GM23338 (cell line): ENCODE data around the gene AK2. TPM values are rescaled to one million over a fixed set of nuclear protein-coding genes. Genes with fewer than 3 reads are reported as not detected.

Experiments
- ATAC-seq: fragments of 200-7000 bp; cut with Tn5 transposase; 3 replicates; pipeline ENCODE4 v1.9.1; 2020
- DNase-seq: peaks from one replicate; pipeline ENCODE4 v3.0.0-alpha.2; 2015; ENCODE audit warnings: low spot score
- H2AFZ ChIP-seq: fragments of 200-600 bp; sonication (generic); 2 replicates; pipeline ENCODE4 v1.8.0; 2016; ENCODE audit warnings: antibody characterized with exemption, mild to moderate bottlenecking, moderate library complexity
- H3F3A ChIP-seq: fragments of 200-600 bp; sonication (generic); replicated peaks from 2 replicates; pipeline ENCODE4 v1.8.0; 2017; ENCODE audit warnings: antibody characterized with exemption, mixed run types, low read depth
- H3K27ac ChIP-seq: fragments of 200-600 bp; sonication (generic); 2 replicates; pipeline ENCODE4 v1.6.1; 2016; ENCODE audit warnings: low read depth
- H3K27me3 ChIP-seq: fragments of 200-600 bp; sonication (generic); 2 replicates; pipeline ENCODE4 v1.8.0; 2016; ENCODE audit warnings: mild to moderate bottlenecking, mixed run types, moderate library complexity; ENCODE audit not compliant: insufficient read depth
- H3K36me3 ChIP-seq: fragments of 200-600 bp; sonication (generic); 2 replicates; pipeline ENCODE4 v1.8.0; 2016; ENCODE audit warnings: mild to moderate bottlenecking; ENCODE audit not compliant: insufficient read depth
- H3K4me1 ChIP-seq: fragments of 200-600 bp; sonication (generic); 2 replicates; pipeline ENCODE4 v1.8.0; 2016; ENCODE audit warnings: mild to moderate bottlenecking, moderate library complexity; ENCODE audit not compliant: insufficient read depth
- H3K4me2 ChIP-seq: fragments of 200-600 bp; sonication (generic); 2 replicates; pipeline ENCODE4 v1.7.1; 2017; ENCODE audit warnings: mixed run types
- H3K4me3 ChIP-seq: fragments of 200-600 bp; sonication (generic); 2 replicates; pipeline ENCODE4 v1.6.1; 2016; ENCODE audit warnings: mixed run types
- H3K79me2 ChIP-seq: fragments of 200-600 bp; sonication (generic); replicated peaks from 2 replicates; pipeline ENCODE4 v1.8.0; 2017; ENCODE audit warnings: mild to moderate bottlenecking; ENCODE audit not compliant: insufficient read depth
- H3K9me2 ChIP-seq: fragments of 200-600 bp; sonication (generic); 2 replicates; pipeline ENCODE4 v1.8.0; 2017; ENCODE audit not compliant: insufficient read depth
- H4K20me1 ChIP-seq: fragments of 200-600 bp; sonication (generic); replicated peaks from 2 replicates; pipeline ENCODE4 v1.8.0; 2017; ENCODE audit warnings: mild to moderate bottlenecking; ENCODE audit not compliant: insufficient read depth
- H3K27ac Mint-ChIP-seq: 2 replicates; pipeline ENCODE4 v1.8.0; 2020; ENCODE audit warnings: inconsistent platforms, mild to moderate bottlenecking, moderate library complexity, mixed read lengths
- H3K27me3 Mint-ChIP-seq: 3 replicates; pipeline ENCODE4 v1.8.0; 2022; ENCODE audit warnings: low read depth, mild to moderate bottlenecking, moderate library complexity, mixed read lengths, inconsistent platforms; ENCODE audit not compliant: insufficient read depth, poor library complexity
- H3K36me3 Mint-ChIP-seq: 3 replicates; pipeline ENCODE4 v1.8.0; 2021; ENCODE audit warnings: low read depth, mild to moderate bottlenecking, inconsistent platforms, moderate library complexity, mixed read lengths
- H3K4me1 Mint-ChIP-seq: 3 replicates; pipeline ENCODE4 v1.8.0; 2020; ENCODE audit warnings: mild to moderate bottlenecking, inconsistent platforms, mixed read lengths
- H3K4me3 Mint-ChIP-seq: 3 replicates; pipeline ENCODE4 v1.8.0; 2021; ENCODE audit warnings: moderate library complexity, mild to moderate bottlenecking, inconsistent platforms, mixed read lengths
- H3K9me3 Mint-ChIP-seq: 3 replicates; pipeline ENCODE4 v1.8.0; 2020; ENCODE audit warnings: moderate library complexity, mild to moderate bottlenecking, inconsistent platforms, mixed read lengths
- CREB1 ChIP-seq: fragments of 250-450 bp; sonication (Bioruptor Pico); IDR thresholded peaks from 2 replicates; pipeline ENCODE4 v1.5.0; 2020; ENCODE audit warnings: low read depth, mild to moderate bottlenecking, moderate library complexity
- EZH2 ChIP-seq: fragments of 200-600 bp; sonication (generic); IDR thresholded peaks from one replicate; pipeline ENCODE4 v1.8.0; 2017; ENCODE audit warnings: antibody characterized with exemption, mild to moderate bottlenecking, low read depth; ENCODE audit not compliant: unreplicated experiment
- EZH2phosphoT487 ChIP-seq: fragments of 200-600 bp; sonication (generic); IDR thresholded peaks from one replicate; pipeline ENCODE4 v1.8.1; 2018; ENCODE audit warnings: antibody characterized with exemption; ENCODE audit not compliant: unreplicated experiment
- JUNB ChIP-seq: IDR thresholded peaks from one replicate; pipeline ENCODE4 v1.6.1; 2016; ENCODE audit warnings: antibody characterized with exemption; ENCODE audit not compliant: unreplicated experiment
- NANOG ChIP-seq: IDR thresholded peaks from 2 replicates; pipeline ENCODE4 v1.6.1; 2016; ENCODE audit warnings: antibody characterized with exemption, borderline replicate concordance
- POLR2AphosphoS5 ChIP-seq: IDR thresholded peaks from 2 replicates; pipeline ENCODE4 v1.6.1; 2016; ENCODE audit warnings: antibody characterized with exemption, low read depth
- STAT1 ChIP-seq: IDR thresholded peaks from one replicate; pipeline ENCODE4 v1.6.1; 2016; ENCODE audit warnings: antibody characterized with exemption; ENCODE audit not compliant: unreplicated experiment
- ZNF114 ChIP-seq: fragments of 250-450 bp; sonication (Bioruptor Pico); IDR thresholded peaks from 2 replicates; pipeline ENCODE4 v1.5.0; 2020; ENCODE audit warnings: mild to moderate bottlenecking, moderate library complexity
- ZNF331 ChIP-seq: fragments of 250-450 bp; sonication (Bioruptor Pico); IDR thresholded peaks from 2 replicates; pipeline ENCODE4 v1.5.0; 2020; ENCODE audit warnings: low read depth, mild to moderate bottlenecking, moderate library complexity
- polyA plus RNA-seq: library from polyadenylated mRNA; unstranded; fragments of >200 nt; fragmentation: Nextera tagmentation; extraction: Ambion mirVana; gene quantifications from 2 replicates; pipeline ENCODE4 v1.2.1, GENCODE V29; 2016
- total RNA-seq: library from RNA; depleted of rRNA; stranded (reverse); fragments of >200 nt; shearing (Covaris generic); gene quantifications from 2 replicates; pipeline ENCODE4 v1.2.3, GENCODE V29; 2014
- TF ChIP-seq, protein P1 (sequence below): IDR thresholded peaks from 2 replicates; pipeline ENCODE4 v1.6.1; 2016; ENCODE audit warnings: antibody characterized with exemption
- TF ChIP-seq, protein P2 (sequence below): fragments of 250-450 bp; sonication (Bioruptor Pico); IDR thresholded peaks from 2 replicates; pipeline ENCODE4 v1.5.0; 2020; ENCODE audit warnings: mild to moderate bottlenecking, moderate library complexity
- TF ChIP-seq, protein P3 (sequence below), 2 experiments: fragments of 200-600 bp in 1 of 2; sonication (generic) in 1 of 2; conservative IDR thresholded peaks; 2 replicates each; pipeline versions ENCODE4 v1.5.1 to v1.6.1; 2016 to 2017; ENCODE audit warnings: antibody characterized with exemption in 2 of 2, low read depth in 2 of 2, mild to moderate bottlenecking in 2 of 2, moderate library complexity in 1 of 2

Gene AK2
- total and polyA plus RNA-seq, 2 experiments from 2014 or later = 125 to 142 TPM

DNA sequence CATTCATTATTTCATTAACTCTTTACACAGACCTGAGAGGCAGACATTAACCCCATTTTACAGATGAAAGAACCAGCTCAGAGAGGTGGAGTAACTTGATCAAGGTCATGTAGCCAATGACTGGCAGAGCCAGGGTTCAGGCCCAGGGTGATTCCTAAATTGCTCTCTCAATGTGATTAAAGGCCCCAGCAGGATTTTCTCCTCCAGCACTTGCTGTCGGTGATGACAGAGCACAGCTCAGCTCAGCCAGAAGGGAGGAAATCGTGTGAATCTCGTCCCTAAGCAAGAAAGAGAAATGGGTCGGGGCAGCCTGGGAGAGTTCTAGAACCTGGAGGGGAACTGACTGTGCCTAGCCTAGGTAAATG, 52.6 kb downstream of the AK2 start:
- no peak for DNase-seq
- Histone ChIP-seq H3K4me3 (no peak overlapping the region), H3K27ac (peak overlapping the region; percentile 40; the same call in 1 of the 2 replicates), H3K27me3 (peaks cover 3% of the 10 kb centered on the region; the same call in 1 of the 2 replicates), H3K4me1 (peaks cover 31% of the 10 kb centered on the region), H4K20me1 (no peaks in the 10 kb centered on the region), H3K79me2 (no peaks in the 10 kb centered on the region), H3K36me3 (no peaks in the 10 kb centered on the region), H3F3A (peaks cover 5% of the 10 kb centered on the region; the same call in 1 of the 2 replicates), H2AFZ (peak overlapping the region; percentile 0; the same call in 1 of the 2 replicates), H3K9me2 (no peaks in the 10 kb centered on the region), H3K4me2 (peak overlapping the region; percentile 40)
- Mint-ChIP-seq H3K27ac (peak overlapping the region; percentile 43; the same call in 1 of the 2 replicates), H3K36me3 (no peaks in the 10 kb centered on the region; the same call in 2 of the 3 replicates), H3K9me3 (no peaks in the 10 kb centered on the region), H3K27me3 (peaks cover 8% of the 10 kb centered on the region), H3K4me1 (peaks cover 52% of the 10 kb centered on the region), H3K4me3 (no peak overlapping the region)
- no peak for TF ChIP-seq EZH2
- no peak for TF ChIP-seq NANOG
- no peak for TF ChIP-seq CREB1
- peak; percentile 22 for ATAC-seq

DNA sequence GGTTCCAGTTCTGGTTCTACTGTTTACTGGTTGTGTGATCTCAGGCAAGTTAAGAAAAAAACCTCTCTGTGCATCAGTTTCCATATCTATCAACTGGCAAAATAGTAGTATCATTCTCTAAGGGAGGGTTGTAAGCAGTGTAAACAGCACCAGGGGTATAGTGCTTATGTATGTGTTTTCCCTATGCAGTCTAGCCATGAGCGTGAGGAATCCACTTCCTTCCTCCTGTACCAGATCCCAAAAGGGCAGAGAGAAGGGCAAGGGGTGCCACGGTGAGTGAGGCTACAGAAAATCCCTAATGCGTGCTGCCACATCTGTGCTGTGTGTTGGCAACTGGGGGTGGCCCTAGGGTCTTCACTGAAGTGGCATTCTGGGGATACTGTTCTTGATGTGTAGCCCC, 53.7 kb downstream of the AK2 start:
- Mint-ChIP-seq H3K4me3 (no peak overlapping the region; the same call in 2 of the 3 replicates), H3K27ac (no peak overlapping the region), H3K4me1 (peaks cover 48% of the 10 kb centered on the region), H3K36me3 (no peaks in the 10 kb centered on the region; the same call in 2 of the 3 replicates), H3K9me3 (no peaks in the 10 kb centered on the region), H3K27me3 (peaks cover 8% of the 10 kb centered on the region)
- H3K4me3 ChIP-seq = no peak overlapping the region
- ATAC-seq (no peak), DNase-seq (no peak)
- H3K4me2 ChIP-seq = no peak overlapping the region
- no peaks in the 10 kb centered on the region for H3K79me2 ChIP-seq
- H4K20me1 ChIP-seq = no peaks in the 10 kb centered on the region
- no peak overlapping the region for H3K27ac ChIP-seq
- no peaks in the 10 kb centered on the region for H3K36me3 ChIP-seq
- H3F3A ChIP-seq = peaks cover 5% of the 10 kb centered on the region; the same call in 1 of the 2 replicates
- peaks cover 31% of the 10 kb centered on the region for H3K4me1 ChIP-seq
- no peak overlapping the region for H2AFZ ChIP-seq
- peaks cover 3% of the 10 kb centered on the region; the same call in 1 of the 2 replicates for H3K27me3 ChIP-seq
- no peaks in the 10 kb centered on the region for H3K9me2 ChIP-seq
- TF ChIP-seq EZH2phosphoT487 (no peak), CREB1 (no peak), ZNF114 (CRISPR knock-in tag) (no peak), ZNF331 (CRISPR knock-in tag) (no peak), JUNB (no peak), EZH2 (no peak), STAT1 (no peak), POLR2AphosphoS5 (no peak)
- TF ChIP-seq, protein P1, sequence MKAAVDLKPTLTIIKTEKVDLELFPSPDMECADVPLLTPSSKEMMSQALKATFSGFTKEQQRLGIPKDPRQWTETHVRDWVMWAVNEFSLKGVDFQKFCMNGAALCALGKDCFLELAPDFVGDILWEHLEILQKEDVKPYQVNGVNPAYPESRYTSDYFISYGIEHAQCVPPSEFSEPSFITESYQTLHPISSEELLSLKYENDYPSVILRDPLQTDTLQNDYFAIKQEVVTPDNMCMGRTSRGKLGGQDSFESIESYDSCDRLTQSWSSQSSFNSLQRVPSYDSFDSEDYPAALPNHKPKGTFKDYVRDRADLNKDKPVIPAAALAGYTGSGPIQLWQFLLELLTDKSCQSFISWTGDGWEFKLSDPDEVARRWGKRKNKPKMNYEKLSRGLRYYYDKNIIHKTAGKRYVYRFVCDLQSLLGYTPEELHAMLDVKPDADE = no peak
- TF ChIP-seq, protein P2, sequence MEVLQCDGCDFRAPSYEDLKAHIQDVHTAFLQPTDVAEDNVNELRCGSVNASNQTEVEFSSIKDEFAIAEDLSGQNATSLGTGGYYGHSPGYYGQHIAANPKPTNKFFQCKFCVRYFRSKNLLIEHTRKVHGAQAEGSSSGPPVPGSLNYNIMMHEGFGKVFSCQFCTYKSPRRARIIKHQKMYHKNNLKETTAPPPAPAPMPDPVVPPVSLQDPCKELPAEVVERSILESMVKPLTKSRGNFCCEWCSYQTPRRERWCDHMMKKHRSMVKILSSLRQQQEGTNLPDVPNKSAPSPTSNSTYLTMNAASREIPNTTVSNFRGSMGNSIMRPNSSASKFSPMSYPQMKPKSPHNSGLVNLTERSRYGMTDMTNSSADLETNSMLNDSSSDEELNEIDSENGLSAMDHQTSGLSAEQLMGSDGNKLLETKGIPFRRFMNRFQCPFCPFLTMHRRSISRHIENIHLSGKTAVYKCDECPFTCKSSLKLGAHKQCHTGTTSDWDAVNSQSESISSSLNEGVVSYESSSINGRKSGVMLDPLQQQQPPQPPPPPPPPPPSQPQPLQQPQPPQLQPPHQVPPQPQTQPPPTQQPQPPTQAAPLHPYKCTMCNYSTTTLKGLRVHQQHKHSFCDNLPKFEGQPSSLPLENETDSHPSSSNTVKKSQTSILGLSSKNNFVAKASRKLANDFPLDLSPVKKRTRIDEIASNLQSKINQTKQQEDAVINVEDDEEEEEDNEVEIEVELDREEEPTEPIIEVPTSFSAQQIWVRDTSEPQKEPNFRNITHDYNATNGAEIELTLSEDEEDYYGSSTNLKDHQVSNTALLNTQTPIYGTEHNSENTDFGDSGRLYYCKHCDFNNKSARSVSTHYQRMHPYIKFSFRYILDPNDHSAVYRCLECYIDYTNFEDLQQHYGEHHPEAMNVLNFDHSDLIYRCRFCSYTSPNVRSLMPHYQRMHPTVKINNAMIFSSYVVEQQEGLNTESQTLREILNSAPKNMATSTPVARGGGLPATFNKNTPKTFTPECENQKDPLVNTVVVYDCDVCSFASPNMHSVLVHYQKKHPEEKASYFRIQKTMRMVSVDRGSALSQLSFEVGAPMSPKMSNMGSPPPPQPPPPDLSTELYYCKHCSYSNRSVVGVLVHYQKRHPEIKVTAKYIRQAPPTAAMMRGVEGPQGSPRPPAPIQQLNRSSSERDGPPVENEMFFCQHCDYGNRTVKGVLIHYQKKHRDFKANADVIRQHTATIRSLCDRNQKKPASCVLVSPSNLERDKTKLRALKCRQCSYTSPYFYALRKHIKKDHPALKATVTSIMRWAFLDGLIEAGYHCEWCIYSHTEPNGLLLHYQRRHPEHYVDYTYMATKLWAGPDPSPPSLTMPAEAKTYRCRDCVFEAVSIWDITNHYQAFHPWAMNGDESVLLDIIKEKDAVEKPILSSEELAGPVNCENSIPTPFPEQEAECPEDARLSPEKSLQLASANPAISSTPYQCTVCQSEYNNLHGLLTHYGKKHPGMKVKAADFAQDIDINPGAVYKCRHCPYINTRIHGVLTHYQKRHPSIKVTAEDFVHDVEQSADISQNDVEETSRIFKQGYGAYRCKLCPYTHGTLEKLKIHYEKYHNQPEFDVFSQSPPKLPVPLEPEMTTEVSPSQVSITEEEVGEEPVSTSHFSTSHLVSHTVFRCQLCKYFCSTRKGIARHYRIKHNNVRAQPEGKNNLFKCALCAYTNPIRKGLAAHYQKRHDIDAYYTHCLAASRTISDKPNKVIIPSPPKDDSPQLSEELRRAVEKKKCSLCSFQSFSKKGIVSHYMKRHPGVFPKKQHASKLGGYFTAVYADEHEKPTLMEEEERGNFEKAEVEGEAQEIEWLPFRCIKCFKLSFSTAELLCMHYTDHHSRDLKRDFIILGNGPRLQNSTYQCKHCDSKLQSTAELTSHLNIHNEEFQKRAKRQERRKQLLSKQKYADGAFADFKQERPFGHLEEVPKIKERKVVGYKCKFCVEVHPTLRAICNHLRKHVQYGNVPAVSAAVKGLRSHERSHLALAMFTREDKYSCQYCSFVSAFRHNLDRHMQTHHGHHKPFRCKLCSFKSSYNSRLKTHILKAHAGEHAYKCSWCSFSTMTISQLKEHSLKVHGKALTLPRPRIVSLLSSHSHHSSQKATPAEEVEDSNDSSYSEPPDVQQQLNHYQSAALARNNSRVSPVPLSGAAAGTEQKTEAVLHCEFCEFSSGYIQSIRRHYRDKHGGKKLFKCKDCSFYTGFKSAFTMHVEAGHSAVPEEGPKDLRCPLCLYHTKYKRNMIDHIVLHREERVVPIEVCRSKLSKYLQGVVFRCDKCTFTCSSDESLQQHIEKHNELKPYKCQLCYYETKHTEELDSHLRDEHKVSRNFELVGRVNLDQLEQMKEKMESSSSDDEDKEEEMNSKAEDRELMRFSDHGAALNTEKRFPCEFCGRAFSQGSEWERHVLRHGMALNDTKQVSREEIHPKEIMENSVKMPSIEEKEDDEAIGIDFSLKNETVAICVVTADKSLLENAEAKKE (CRISPR knock-in tag) = no peak
- TF ChIP-seq, protein P3, sequence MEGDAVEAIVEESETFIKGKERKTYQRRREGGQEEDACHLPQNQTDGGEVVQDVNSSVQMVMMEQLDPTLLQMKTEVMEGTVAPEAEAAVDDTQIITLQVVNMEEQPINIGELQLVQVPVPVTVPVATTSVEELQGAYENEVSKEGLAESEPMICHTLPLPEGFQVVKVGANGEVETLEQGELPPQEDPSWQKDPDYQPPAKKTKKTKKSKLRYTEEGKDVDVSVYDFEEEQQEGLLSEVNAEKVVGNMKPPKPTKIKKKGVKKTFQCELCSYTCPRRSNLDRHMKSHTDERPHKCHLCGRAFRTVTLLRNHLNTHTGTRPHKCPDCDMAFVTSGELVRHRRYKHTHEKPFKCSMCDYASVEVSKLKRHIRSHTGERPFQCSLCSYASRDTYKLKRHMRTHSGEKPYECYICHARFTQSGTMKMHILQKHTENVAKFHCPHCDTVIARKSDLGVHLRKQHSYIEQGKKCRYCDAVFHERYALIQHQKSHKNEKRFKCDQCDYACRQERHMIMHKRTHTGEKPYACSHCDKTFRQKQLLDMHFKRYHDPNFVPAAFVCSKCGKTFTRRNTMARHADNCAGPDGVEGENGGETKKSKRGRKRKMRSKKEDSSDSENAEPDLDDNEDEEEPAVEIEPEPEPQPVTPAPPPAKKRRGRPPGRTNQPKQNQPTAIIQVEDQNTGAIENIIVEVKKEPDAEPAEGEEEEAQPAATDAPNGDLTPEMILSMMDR (conservative IDR thresholded peaks at IDR 0.05; ENCODE audit: low read depth in 2 of 2) = no peak
